ENCODE measurements around the gene CEP128. TPM values are rescaled to one million over a fixed set of nuclear protein-coding genes. Genes with fewer than 3 reads are reported as not detected.

CEP128 gene
- total RNA-seq, 1 donor from 2014 or later: 18.2 TPM

GRCh38 chr14:80483331-80483730, 458.2 kb downstream of the CEP128 start:
- no peaks in the 10 kb centered on the region for H3K27me3 Mint-ChIP-seq (ENCODE audit: insufficient read depth)
- DNase-seq (ENCODE audit: low spot score): no peak
- no peaks in the 10 kb centered on the region for H3K9me3 Mint-ChIP-seq
- H3K27ac Mint-ChIP-seq: no peak overlapping the region
- no peak overlapping the region for H3K4me3 Mint-ChIP-seq
- H3K36me3 Mint-ChIP-seq (ENCODE audit: low read depth): no peaks in the 10 kb centered on the region
- intact Hi-C loops (cut with micrococcal nuclease): no loop called here
- no peaks in the 10 kb centered on the region for H3K4me1 Mint-ChIP-seq (ENCODE audit: low read depth)

DNA sequence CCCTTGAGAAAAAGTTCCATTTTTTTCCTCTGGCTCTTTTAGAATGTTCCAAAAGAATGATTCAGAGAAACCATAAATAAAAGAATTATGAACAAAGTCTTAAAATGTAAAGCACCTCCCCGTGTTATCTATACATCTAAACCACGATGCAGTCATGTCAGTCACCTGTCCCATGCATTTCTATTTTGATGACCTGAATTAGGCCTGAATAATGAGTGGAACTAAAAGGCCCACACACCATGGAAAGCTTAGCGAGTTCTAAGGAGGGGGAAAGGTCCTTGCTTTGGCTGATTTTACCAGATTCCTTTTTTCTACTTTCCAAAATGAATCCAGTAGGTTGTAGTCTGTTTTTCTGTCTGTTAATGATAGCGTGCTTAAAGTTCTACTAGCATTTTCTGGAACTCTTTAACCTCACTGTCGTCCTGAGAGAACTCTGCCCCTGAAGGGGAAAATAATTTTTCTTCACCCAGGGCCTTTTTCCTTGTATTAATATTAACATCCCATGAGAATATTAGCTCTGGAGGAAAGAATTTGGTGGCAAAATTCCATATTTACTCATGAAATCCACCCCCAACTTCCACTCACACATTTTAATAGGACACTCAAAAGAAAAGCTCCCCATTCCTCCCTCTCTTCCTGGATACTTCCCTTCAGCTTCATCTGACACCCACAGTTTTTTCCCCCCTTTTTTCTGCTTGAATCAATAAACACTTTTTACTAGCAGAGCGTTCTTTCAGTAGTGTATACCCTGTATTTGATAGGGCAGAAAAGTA, 464.0 kb downstream of the CEP128 start:
- Mint-ChIP-seq H3K27ac (no peak overlapping the region), H3K9me3 (peaks cover 9% of the 10 kb centered on the region), H3K4me1 (ENCODE audit: low read depth) (no peaks in the 10 kb centered on the region), H3K4me3 (no peak overlapping the region), H3K27me3 (ENCODE audit: insufficient read depth) (no peaks in the 10 kb centered on the region), H3K36me3 (ENCODE audit: low read depth) (no peaks in the 10 kb centered on the region)
- no peak for DNase-seq (ENCODE audit: low spot score)
- intact Hi-C loops (cut with micrococcal nuclease): no loop called here

GRCh38 chr14:80475074-80475473, 466.5 kb downstream of the CEP128 start:
- Mint-ChIP-seq H3K36me3 (ENCODE audit: low read depth) (no peaks in the 10 kb centered on the region), H3K4me1 (ENCODE audit: low read depth) (no peaks in the 10 kb centered on the region), H3K4me3 (no peak overlapping the region), H3K27me3 (ENCODE audit: insufficient read depth) (no peaks in the 10 kb centered on the region), H3K27ac (no peak overlapping the region), H3K9me3 (peaks cover 17% of the 10 kb centered on the region)
- no peak for DNase-seq (ENCODE audit: low spot score)
- intact Hi-C loops (cut with micrococcal nuclease): no loop called here

DNA sequence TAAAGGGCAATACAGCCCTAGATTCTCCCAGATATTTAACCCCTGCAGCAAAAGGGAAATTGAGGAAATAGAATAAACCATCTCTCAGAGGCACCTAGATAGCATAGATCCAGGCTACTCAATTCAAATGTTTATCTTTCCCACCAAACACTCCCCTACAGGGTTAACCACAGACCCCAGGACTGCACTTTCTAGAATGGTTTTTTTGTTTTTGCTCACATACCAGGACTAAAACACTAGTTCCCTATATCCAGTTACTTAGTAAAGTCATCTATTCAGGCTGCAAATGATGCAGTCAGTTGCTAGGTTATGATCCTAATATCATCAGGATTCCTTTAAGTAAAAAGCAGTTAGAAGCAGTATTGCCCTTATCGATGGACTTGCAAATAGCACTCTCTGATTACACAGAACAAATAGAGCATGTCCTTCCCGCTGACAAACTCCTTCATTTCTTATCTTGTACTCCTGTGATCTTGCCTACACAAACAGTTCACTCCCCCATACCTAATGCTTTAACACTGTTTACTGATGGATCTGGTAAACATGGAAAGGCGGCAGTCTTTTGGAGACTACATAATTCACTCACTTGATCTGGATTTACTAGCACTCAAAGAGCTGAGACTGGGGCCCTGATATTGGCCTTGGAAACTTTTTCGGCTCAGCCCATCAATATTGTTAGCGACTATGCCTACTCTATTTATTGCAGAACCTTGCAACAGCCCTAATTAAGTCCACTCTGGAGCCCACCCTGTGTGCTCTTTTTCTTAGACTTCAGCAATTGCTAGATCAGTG, 473.0 kb downstream of the CEP128 start:
- peaks cover 8% of the 10 kb centered on the region for H3K9me3 Mint-ChIP-seq
- DNase-seq (ENCODE audit: low spot score): no peak
- no peaks in the 10 kb centered on the region for H3K36me3 Mint-ChIP-seq (ENCODE audit: low read depth)
- H3K27ac Mint-ChIP-seq: no peak overlapping the region
- intact Hi-C loops (cut with micrococcal nuclease): no loop called here
- H3K4me3 Mint-ChIP-seq: no peak overlapping the region
- no peaks in the 10 kb centered on the region for H3K27me3 Mint-ChIP-seq (ENCODE audit: insufficient read depth)
- H3K4me1 Mint-ChIP-seq (ENCODE audit: low read depth): no peaks in the 10 kb centered on the region

DNA sequence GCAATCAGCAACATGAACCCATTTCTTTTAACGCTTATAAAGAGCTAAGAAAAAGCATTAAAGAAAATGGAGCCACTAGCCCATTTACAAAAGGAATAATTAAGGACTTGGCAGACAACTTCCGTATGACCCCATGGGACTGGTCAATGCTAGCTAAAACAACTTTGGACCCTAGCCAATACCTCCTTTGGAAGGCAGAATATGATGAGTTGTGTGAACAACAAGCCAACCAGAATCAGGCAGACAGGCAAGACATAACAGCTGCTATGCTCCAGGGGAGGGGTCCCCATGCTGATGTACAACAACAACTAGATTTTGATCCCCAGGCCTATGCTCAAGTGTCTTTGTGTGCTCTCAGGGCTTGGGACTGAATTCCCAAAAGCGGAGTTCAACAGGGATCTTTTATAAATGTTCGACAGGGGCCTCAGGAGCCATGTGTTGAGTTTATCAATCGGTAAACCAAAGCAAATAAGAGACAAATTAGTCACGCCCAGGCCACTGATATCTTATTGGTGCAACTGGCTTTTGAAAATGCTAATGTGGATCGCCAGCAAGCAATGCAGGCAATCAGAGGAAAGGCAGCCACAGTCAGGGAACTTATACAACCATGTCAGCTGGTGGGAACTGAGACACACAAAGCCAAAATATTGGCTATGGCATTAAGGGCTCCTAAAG, 475.9 kb downstream of the CEP128 start:
- DNase-seq (ENCODE audit: low spot score): no peak
- H3K27me3 Mint-ChIP-seq (ENCODE audit: insufficient read depth): no peaks in the 10 kb centered on the region
- intact Hi-C loops (cut with micrococcal nuclease): no loop called here
- H3K9me3 Mint-ChIP-seq: no peaks in the 10 kb centered on the region
- no peak overlapping the region for H3K4me3 Mint-ChIP-seq
- no peak overlapping the region for H3K27ac Mint-ChIP-seq
- no peaks in the 10 kb centered on the region for H3K36me3 Mint-ChIP-seq (ENCODE audit: low read depth)
- no peaks in the 10 kb centered on the region for H3K4me1 Mint-ChIP-seq (ENCODE audit: low read depth)

DNA sequence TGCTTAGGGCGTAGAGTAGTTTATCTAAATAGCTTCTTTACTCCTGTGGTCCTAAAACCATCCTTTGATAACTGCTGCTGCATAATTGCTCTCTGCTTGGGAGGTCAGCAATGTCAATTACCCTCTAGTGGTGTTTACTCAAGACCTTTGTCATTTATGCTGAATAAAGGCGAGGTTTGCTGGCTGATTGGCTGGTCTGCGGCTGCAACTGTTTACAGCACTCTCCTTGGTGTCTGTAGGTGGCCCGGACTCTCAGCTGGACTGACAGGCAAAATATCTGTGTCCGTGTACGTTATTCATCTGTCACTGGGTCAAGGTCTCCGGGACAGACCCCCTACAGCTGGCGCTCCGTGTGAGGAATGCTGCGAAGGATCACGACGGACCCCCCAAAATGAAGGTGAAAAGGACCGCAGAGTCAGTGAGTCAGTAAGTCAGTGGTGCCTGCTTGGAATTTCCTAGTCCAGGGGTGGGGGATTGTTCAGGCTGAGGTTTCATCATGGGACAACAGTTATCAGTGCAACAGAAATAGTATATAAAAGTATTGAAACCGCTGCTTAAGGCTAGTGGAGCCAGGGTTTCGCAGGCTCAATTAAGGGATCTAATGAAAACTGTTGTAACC, 476.9 kb downstream of the CEP128 start:
- Mint-ChIP-seq H3K27ac (no peak overlapping the region), H3K4me3 (no peak overlapping the region), H3K36me3 (ENCODE audit: low read depth) (no peaks in the 10 kb centered on the region), H3K9me3 (no peaks in the 10 kb centered on the region), H3K4me1 (ENCODE audit: low read depth) (no peaks in the 10 kb centered on the region), H3K27me3 (ENCODE audit: insufficient read depth) (no peaks in the 10 kb centered on the region)
- no peak for DNase-seq (ENCODE audit: low spot score)
- intact Hi-C loops (cut with micrococcal nuclease): no loop called here

- Mint-ChIP-seq H3K36me3 (ENCODE audit: low read depth) (no peaks in the 10 kb centered on the region), H3K4me1 (ENCODE audit: low read depth) (no peaks in the 10 kb centered on the region), H3K27me3 (ENCODE audit: insufficient read depth) (peaks cover 2% of the 10 kb centered on the region), H3K27ac (no peak overlapping the region), H3K4me3 (no peak overlapping the region), H3K9me3 (peaks cover 12% of the 10 kb centered on the region)
- DNase-seq (ENCODE audit: low spot score): no peak
- intact Hi-C loops (cut with micrococcal nuclease): no loop called here
Measured at GRCh38 chr14:80456209-80456608, 485.3 kb downstream of the CEP128 start.

GRCh38 chr14:80455031-80455430, 486.5 kb downstream of the CEP128 start:
- no peaks in the 10 kb centered on the region for H3K4me1 Mint-ChIP-seq (ENCODE audit: low read depth)
- H3K27me3 Mint-ChIP-seq (ENCODE audit: insufficient read depth): peaks cover 2% of the 10 kb centered on the region
- no peaks in the 10 kb centered on the region for H3K36me3 Mint-ChIP-seq (ENCODE audit: low read depth)
- peaks cover 18% of the 10 kb centered on the region for H3K9me3 Mint-ChIP-seq
- DNase-seq (ENCODE audit: low spot score): no peak
- intact Hi-C loops (cut with micrococcal nuclease): no loop called here
- no peak overlapping the region for H3K4me3 Mint-ChIP-seq
- no peak overlapping the region for H3K27ac Mint-ChIP-seq

GRCh38 chr14:80448267-80448666, 493.3 kb downstream of the CEP128 start:
- no peak overlapping the region for H3K4me3 Mint-ChIP-seq
- no peak overlapping the region for H3K27ac Mint-ChIP-seq
- DNase-seq (ENCODE audit: low spot score): no peak
- no peaks in the 10 kb centered on the region for H3K36me3 Mint-ChIP-seq (ENCODE audit: low read depth)
- peaks cover 23% of the 10 kb centered on the region for H3K9me3 Mint-ChIP-seq
- H3K27me3 Mint-ChIP-seq (ENCODE audit: insufficient read depth): no peaks in the 10 kb centered on the region
- intact Hi-C loops (cut with micrococcal nuclease): no loop called here
- H3K4me1 Mint-ChIP-seq (ENCODE audit: low read depth): no peaks in the 10 kb centered on the region

GRCh38 chr14:80447392-80447791, 494.1 kb downstream of the CEP128 start:
- Mint-ChIP-seq H3K4me1 (ENCODE audit: low read depth) (no peaks in the 10 kb centered on the region), H3K27ac (no peak overlapping the region), H3K36me3 (ENCODE audit: low read depth) (no peaks in the 10 kb centered on the region), H3K4me3 (no peak overlapping the region), H3K27me3 (ENCODE audit: insufficient read depth) (no peaks in the 10 kb centered on the region), H3K9me3 (peaks cover 22% of the 10 kb centered on the region)
- intact Hi-C loops (cut with micrococcal nuclease): no loop called here
- no peak for DNase-seq (ENCODE audit: low spot score)

Measured in activated T-helper 1 cell treated with anti-CD3 and anti-CD28 coated beads, Interleukin-12 subunit alpha, Interleukin-12 subunit beta, Interleukin-2, Interleukin-4 antibody, amounts not matched to agents 30 ng/mL and 10 ng/mL and 1 ng/mL, durations not matched to agents 14 hours and 24 hours and 36 hours (primary cell).